ENCODE data around the gene ASB18.

GRCh38 chr2:236298924-236299475 lies 34.8 kb upstream of the ASB18 start:
- TF ChIP-seq, protein P1, sequence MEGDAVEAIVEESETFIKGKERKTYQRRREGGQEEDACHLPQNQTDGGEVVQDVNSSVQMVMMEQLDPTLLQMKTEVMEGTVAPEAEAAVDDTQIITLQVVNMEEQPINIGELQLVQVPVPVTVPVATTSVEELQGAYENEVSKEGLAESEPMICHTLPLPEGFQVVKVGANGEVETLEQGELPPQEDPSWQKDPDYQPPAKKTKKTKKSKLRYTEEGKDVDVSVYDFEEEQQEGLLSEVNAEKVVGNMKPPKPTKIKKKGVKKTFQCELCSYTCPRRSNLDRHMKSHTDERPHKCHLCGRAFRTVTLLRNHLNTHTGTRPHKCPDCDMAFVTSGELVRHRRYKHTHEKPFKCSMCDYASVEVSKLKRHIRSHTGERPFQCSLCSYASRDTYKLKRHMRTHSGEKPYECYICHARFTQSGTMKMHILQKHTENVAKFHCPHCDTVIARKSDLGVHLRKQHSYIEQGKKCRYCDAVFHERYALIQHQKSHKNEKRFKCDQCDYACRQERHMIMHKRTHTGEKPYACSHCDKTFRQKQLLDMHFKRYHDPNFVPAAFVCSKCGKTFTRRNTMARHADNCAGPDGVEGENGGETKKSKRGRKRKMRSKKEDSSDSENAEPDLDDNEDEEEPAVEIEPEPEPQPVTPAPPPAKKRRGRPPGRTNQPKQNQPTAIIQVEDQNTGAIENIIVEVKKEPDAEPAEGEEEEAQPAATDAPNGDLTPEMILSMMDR (IDR thresholded peaks at IDR 0.05), result no peak
- TF ChIP-seq POLR2AphosphoS5 (IDR thresholded peaks at IDR 0.05) (no peak), POLR2A (IDR thresholded peaks at IDR 0.05) (no peak), EP300 (IDR thresholded peaks at IDR 0.05; ENCODE audit: low read depth) (no peak)

Data from transverse colon (tissue), 4 donors.